Hematopoietic multipotent progenitor cell treated with erythropoietin and hydrocortisone succinate and interleukin-3 and kit ligand, for 8 days (in vitro differentiated cells): Measurements from ENCODE around the gene CDH23.

Experiments
- DNase-seq: peaks from one replicate; pipeline ENCODE4 v3.0.0-alpha.2; 2015

The CDH23 gene

GRCh38 chr10:71521504-71522441 is 125.1 kb downstream of the CDH23 start:
- DNase-seq = no peak

GRCh38 chr10:71522442-71523144 is 125.9 kb downstream of the CDH23 start:
- no peak for DNase-seq

GRCh38 chr10:71523756-71524155 is 127.0 kb downstream of the CDH23 start:
- DNase-seq = no peak

- no peak for DNase-seq
These were observed 128.4 kb downstream of the CDH23 start for GRCh38 chr10:71525092-71525491.

- no peak for DNase-seq
These were observed 129.0 kb downstream of the CDH23 start for GRCh38 chr10:71525721-71526120.

- DNase-seq = no peak
These were observed 129.9 kb downstream of the CDH23 start for GRCh38 chr10:71526653-71527052.

- DNase-seq = no peak
These were observed 130.4 kb downstream of the CDH23 start for GRCh38 chr10:71527135-71527534.

GRCh38 chr10:71528371-71529206 is 131.9 kb downstream of the CDH23 start:
- no peak for DNase-seq

GRCh38 chr10:71529207-71529827 is 132.6 kb downstream of the CDH23 start:
- DNase-seq = no peak

- no peak for DNase-seq
These were observed 134.1 kb downstream of the CDH23 start for GRCh38 chr10:71530781-71531180.

GRCh38 chr10:71531485-71532446 is 135.0 kb downstream of the CDH23 start:
- no peak for DNase-seq

GRCh38 chr10:71532878-71533277 is 136.2 kb downstream of the CDH23 start:
- DNase-seq = no peak

GRCh38 chr10:71533936-71534335 is 137.2 kb downstream of the CDH23 start:
- DNase-seq = no peak

- no peak for DNase-seq
These were observed 138.0 kb downstream of the CDH23 start for GRCh38 chr10:71534568-71535194.

GRCh38 chr10:71536332-71536731 is 139.6 kb downstream of the CDH23 start:
- no peak for DNase-seq

- DNase-seq = no peak
These were observed 140.4 kb downstream of the CDH23 start for GRCh38 chr10:71537125-71537524.

GRCh38 chr10:71537681-71538080 is 141.0 kb downstream of the CDH23 start:
- DNase-seq = no peak

- DNase-seq = no peak
These were observed 142.0 kb downstream of the CDH23 start for GRCh38 chr10:71538608-71539260.

GRCh38 chr10:71539442-71540118 is 142.9 kb downstream of the CDH23 start:
- no peak for DNase-seq

- DNase-seq = no peak
These were observed 145.8 kb downstream of the CDH23 start for GRCh38 chr10:71542478-71542877.
